SU-DHL-6 (cell line): Measurements from ENCODE around the gene ACER3.

Experiments used
- H2AFZ ChIP-seq: fragments of 200-600 bp; sonication (generic); 2 replicates; pipeline ENCODE4 v1.6.1; 2014; ENCODE audit warnings: low read depth, mild to moderate bottlenecking, moderate library complexity, mixed read lengths, antibody characterized with exemption, low read length; ENCODE audit not compliant: severe bottlenecking
- H3F3A ChIP-seq: fragments of 200-600 bp; shearing (Covaris generic); 2 replicates; pipeline ENCODE4 v1.6.0; 2016; ENCODE audit warnings: antibody characterized with exemption, mild to moderate bottlenecking; ENCODE audit not compliant: insufficient read depth
- H3K27ac ChIP-seq: fragments of 200-600 bp; sonication (generic); 2 replicates; pipeline ENCODE4 v1.5.1; 2016; ENCODE audit warnings: low read depth, mild to moderate bottlenecking, low read length, moderate library complexity, mixed read lengths
- H3K27me3 ChIP-seq: fragments of 200-600 bp; sonication (generic), shearing (Covaris generic); 2 replicates; pipeline ENCODE4 v1.6.0; 2014; ENCODE audit warnings: mild to moderate bottlenecking, low read length
- H3K36me3 ChIP-seq: fragments of 200-600 bp; sonication (generic); 2 replicates; pipeline ENCODE4 v1.6.1; 2014; ENCODE audit warnings: mild to moderate bottlenecking, low read length, mixed read lengths
- H3K4me2 ChIP-seq: fragments of 300-600, 200-600 bp; shearing (Covaris generic), sonication (generic); 2 replicates; pipeline ENCODE4 v1.6.0; 2014; ENCODE audit warnings: low read length, low read depth, mild to moderate bottlenecking; ENCODE audit not compliant: poor library complexity, severe bottlenecking
- H3K4me3 ChIP-seq: fragments of 200-600 bp; sonication (generic); 2 replicates; pipeline ENCODE4 v1.5.1; 2014; ENCODE audit warnings: antibody characterized with exemption, low read length, mild to moderate bottlenecking, mixed read lengths; ENCODE audit not compliant: insufficient read depth, poor library complexity, severe bottlenecking
- H3K79me2 ChIP-seq: fragments of 200-600 bp; sonication (generic); 2 replicates; pipeline ENCODE4 v1.6.1; 2014; ENCODE audit warnings: mild to moderate bottlenecking, low read length, moderate library complexity; ENCODE audit not compliant: insufficient read depth
- H3K9ac ChIP-seq: fragments of 200-600 bp; sonication (generic); 2 replicates; pipeline ENCODE4 v1.7.0; 2014; ENCODE audit warnings: mild to moderate bottlenecking, low read length
- H3K9me2 ChIP-seq: fragments of 200-600 bp; sonication (generic); replicated peaks from 2 replicates; pipeline ENCODE4 v1.6.1; 2014; ENCODE audit warnings: low read length; ENCODE audit not compliant: insufficient read depth
- H3K9me3 ChIP-seq: fragments of 200-600 bp; sonication (generic); 2 replicates; pipeline ENCODE4 v1.6.1; 2014; ENCODE audit warnings: low read length, mixed read lengths; ENCODE audit not compliant: insufficient read depth
- H4K20me1 ChIP-seq: fragments of 200-600 bp; sonication (generic); 2 replicates; pipeline ENCODE4 v1.6.1; 2014; ENCODE audit warnings: low read depth, mild to moderate bottlenecking, antibody characterized with exemption, low read length, moderate library complexity, mixed read lengths
- EZH2phosphoT487 ChIP-seq: fragments of 200-600 bp; sonication (generic), shearing (Covaris generic); conservative IDR thresholded peaks from 2 replicates; pipeline ENCODE4 v1.6.1; 2018; ENCODE audit warnings: mild to moderate bottlenecking, antibody characterized with exemption, low read length, moderate library complexity, mixed read lengths
- TF ChIP-seq, protein P1 (sequence below): fragments of 200-600 bp; sonication (generic); IDR thresholded peaks from one replicate; pipeline ENCODE4 v1.5.1; 2017; ENCODE audit warnings: antibody characterized with exemption, mild to moderate bottlenecking, low read length, moderate library complexity; ENCODE audit not compliant: insufficient read depth, poor library complexity, severe bottlenecking

The ACER3 gene

GRCh38 chr11:77071077-77071476 lies 210.4 kb downstream of the ACER3 start:
- H3K4me3 ChIP-seq: no peak overlapping the region
- no peak overlapping the region for H3K27ac ChIP-seq
- no peak overlapping the region for H3K9ac ChIP-seq
- no peaks in the 10 kb centered on the region for H3K9me3 ChIP-seq
- H3F3A ChIP-seq: no peaks in the 10 kb centered on the region
- no peaks in the 10 kb centered on the region for H3K36me3 ChIP-seq
- no peak overlapping the region for H3K4me2 ChIP-seq
- TF ChIP-seq, protein P1, sequence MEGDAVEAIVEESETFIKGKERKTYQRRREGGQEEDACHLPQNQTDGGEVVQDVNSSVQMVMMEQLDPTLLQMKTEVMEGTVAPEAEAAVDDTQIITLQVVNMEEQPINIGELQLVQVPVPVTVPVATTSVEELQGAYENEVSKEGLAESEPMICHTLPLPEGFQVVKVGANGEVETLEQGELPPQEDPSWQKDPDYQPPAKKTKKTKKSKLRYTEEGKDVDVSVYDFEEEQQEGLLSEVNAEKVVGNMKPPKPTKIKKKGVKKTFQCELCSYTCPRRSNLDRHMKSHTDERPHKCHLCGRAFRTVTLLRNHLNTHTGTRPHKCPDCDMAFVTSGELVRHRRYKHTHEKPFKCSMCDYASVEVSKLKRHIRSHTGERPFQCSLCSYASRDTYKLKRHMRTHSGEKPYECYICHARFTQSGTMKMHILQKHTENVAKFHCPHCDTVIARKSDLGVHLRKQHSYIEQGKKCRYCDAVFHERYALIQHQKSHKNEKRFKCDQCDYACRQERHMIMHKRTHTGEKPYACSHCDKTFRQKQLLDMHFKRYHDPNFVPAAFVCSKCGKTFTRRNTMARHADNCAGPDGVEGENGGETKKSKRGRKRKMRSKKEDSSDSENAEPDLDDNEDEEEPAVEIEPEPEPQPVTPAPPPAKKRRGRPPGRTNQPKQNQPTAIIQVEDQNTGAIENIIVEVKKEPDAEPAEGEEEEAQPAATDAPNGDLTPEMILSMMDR: no peak
- no peak for TF ChIP-seq EZH2phosphoT487
- H4K20me1 ChIP-seq: no peaks in the 10 kb centered on the region
- H2AFZ ChIP-seq: no peak overlapping the region
- H3K79me2 ChIP-seq: no peaks in the 10 kb centered on the region
- H3K9me2 ChIP-seq: no peaks in the 10 kb centered on the region
- no peaks in the 10 kb centered on the region for H3K27me3 ChIP-seq

DNA sequence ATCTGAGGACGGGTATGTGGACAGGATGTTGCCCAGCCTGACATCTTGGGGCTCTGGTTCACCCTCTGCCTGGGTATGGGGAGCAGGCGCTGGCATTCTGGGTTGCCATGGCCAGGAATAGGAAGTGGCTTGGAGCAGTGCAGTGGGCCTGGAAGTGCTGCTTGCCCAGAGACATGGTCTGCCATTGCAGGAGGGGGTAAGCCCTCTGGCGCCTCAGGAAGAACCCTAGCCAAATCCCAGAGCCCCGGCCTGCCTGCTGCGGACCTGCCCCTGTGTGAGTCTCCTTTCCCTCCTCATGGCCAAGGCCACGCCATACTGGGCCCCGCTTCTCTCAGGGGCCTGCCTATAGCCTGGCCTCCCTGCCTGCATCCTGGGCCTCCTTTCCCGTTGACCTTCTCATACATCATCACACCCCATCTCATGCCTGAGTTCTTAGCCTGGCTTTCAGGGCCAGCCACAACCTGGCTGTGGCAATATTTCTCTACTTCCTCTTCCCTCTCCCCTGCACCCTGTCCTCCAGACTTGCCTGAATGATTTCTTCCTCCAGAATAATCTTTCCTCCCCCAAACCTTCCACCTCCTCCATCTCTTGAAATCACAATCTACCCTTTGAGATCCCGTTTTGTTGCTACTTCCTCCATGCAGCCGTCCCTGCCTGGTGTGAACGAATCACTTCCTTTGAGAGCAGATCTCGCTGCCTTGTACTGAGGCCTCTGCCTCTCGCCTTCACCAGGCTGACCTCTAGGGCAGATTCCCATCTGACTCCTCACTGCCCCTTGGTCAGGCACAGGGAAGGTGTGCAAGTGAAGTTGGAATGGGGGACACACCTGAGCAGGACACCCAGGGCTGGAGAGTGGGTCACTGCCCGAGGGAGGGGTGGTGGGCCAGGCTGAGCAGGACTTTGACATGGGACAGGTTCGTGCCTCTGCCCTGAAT lies 211.2 kb downstream of the ACER3 start:
- no peaks in the 10 kb centered on the region for H3K9me2 ChIP-seq
- H3K4me3 ChIP-seq: no peak overlapping the region
- H3K4me2 ChIP-seq: no peak overlapping the region
- no peaks in the 10 kb centered on the region for H3K36me3 ChIP-seq
- no peak overlapping the region for H3K27ac ChIP-seq
- no peaks in the 10 kb centered on the region for H3K79me2 ChIP-seq
- no peaks in the 10 kb centered on the region for H3K27me3 ChIP-seq
- no peaks in the 10 kb centered on the region for H4K20me1 ChIP-seq
- H3K9me3 ChIP-seq: no peaks in the 10 kb centered on the region
- no peak overlapping the region for H2AFZ ChIP-seq
- no peak overlapping the region for H3K9ac ChIP-seq
- no peaks in the 10 kb centered on the region for H3F3A ChIP-seq
- no peak for TF ChIP-seq EZH2phosphoT487
- TF ChIP-seq, protein P1: no peak

GRCh38 chr11:77072851-77073327 lies 212.2 kb downstream of the ACER3 start:
- Histone ChIP-seq H3K4me3 (no peak overlapping the region), H3K27ac (no peak overlapping the region), H3K9ac (no peak overlapping the region), H2AFZ (no peak overlapping the region), H3K9me3 (no peaks in the 10 kb centered on the region), H4K20me1 (no peaks in the 10 kb centered on the region), H3K36me3 (no peaks in the 10 kb centered on the region), H3K27me3 (no peaks in the 10 kb centered on the region), H3F3A (no peaks in the 10 kb centered on the region), H3K9me2 (no peaks in the 10 kb centered on the region), H3K4me2 (no peak overlapping the region), H3K79me2 (no peaks in the 10 kb centered on the region)
- no peak for TF ChIP-seq EZH2phosphoT487
- TF ChIP-seq, protein P1: no peak
